ENCODE measurements around the gene TGM1. TPM values are rescaled to one million over a fixed set of nuclear protein-coding genes. Genes with fewer than 3 reads are reported as not detected.

Gene TGM1
- total RNA-seq, 1 experiment from 2014 or later: 2.9 TPM

GRCh38 chr14:24289649-24290280 lies 26.8 kb upstream of the TGM1 start:
- Histone ChIP-seq H3K23ac (ENCODE audit: insufficient read length, low read depth, low read length) (no peak overlapping the region), H3K56ac (ENCODE audit: insufficient read length, low read depth, low read length) (no peak overlapping the region), H3K79me2 (ENCODE audit: insufficient read depth, low read length) (no peaks in the 10 kb centered on the region), H3T11ph (ENCODE audit: low read length) (no peak overlapping the region), H2BK12ac (ENCODE audit: insufficient read length, low read depth, low read length) (no peak overlapping the region), H3K27me3 (ENCODE audit: insufficient read depth, low read length) (no peaks in the 10 kb centered on the region), H4K5ac (ENCODE audit: insufficient read length, low read depth, low read length) (no peak overlapping the region), H2BK15ac (ENCODE audit: low read depth, low read length) (no peak overlapping the region), H3K27ac (ENCODE audit: insufficient read length, low read depth, low read length) (no peak overlapping the region), H2BK120ac (ENCODE audit: low read depth, low read length, poor library complexity, severe bottlenecking) (no peak overlapping the region), H3K4ac (ENCODE audit: low read depth, low read length) (no peak overlapping the region), H4K91ac (ENCODE audit: insufficient read length, low read depth, low read length) (no peak overlapping the region), H3K4me2 (ENCODE audit: insufficient read depth, insufficient read length, low read length) (no peak overlapping the region), H3K4me1 (ENCODE audit: insufficient read depth, low read length) (no peaks in the 10 kb centered on the region), H3K23me2 (ENCODE audit: insufficient read length, low read depth, low read length, poor library complexity, severe bottlenecking) (no peaks in the 10 kb centered on the region), H3K18ac (ENCODE audit: insufficient read length, low read depth, low read length) (no peak overlapping the region), H3K9ac (ENCODE audit: extremely low read depth, insufficient read length, low read length) (no peak overlapping the region), H3K79me1 (ENCODE audit: insufficient read depth, low read depth, low read length, poor library complexity, severe bottlenecking) (no peaks in the 10 kb centered on the region), H2AFZ (ENCODE audit: low read length) (no peak overlapping the region), H2BK5ac (ENCODE audit: insufficient read length, low read length) (no peak overlapping the region), H4K20me1 (ENCODE audit: control insufficient read depth, insufficient read depth, insufficient read length) (no peaks in the 10 kb centered on the region), H2BK20ac (ENCODE audit: low read depth, low read length, poor library complexity, severe bottlenecking) (no peak overlapping the region), H2AK5ac (ENCODE audit: insufficient read length, low read length) (no peak overlapping the region), H3K9me3 (ENCODE audit: control insufficient read depth, low read depth, low read length) (no peaks in the 10 kb centered on the region), H4K8ac (replicated peaks; ENCODE audit: insufficient read length, low read depth, low read length) (no peak overlapping the region), H3K14ac (ENCODE audit: insufficient read depth, low read length) (no peak overlapping the region)
- no peak for TF ChIP-seq CTCF (conservative IDR thresholded peaks at IDR 0.05)
- Mint-ChIP-seq H3K27me3 (ENCODE audit: low read depth) (no peaks in the 10 kb centered on the region), H3K27ac (no peak overlapping the region), H3K9me3 (no peaks in the 10 kb centered on the region), H3K4me1 (no peaks in the 10 kb centered on the region), H3K4me3 (no peak overlapping the region), H3K36me3 (ENCODE audit: insufficient read depth in 1 of 3, low read depth in 3 of 3) (peaks cover 4 to 32% (median 6%) of the 10 kb centered on the region in 3 experiments; a peak in 6 of 7 replicates)
- WGBS (ENCODE audit: extremely low coverage, insufficient read length, low lambda C conversion rate): no CpG with 5 or more reads among the region's 6 CpGs
- DNase-seq: no peak
